ENCODE measurements around the gene PPP1R1B. TPM values are rescaled to one million over a fixed set of nuclear protein-coding genes. Genes with fewer than 3 reads are reported as not detected.
A peak's percentile ranks its signal among the peaks of the same experiment; 100 is the strongest.

The PPP1R1B gene
- total and polyA plus RNA-seq, 2 of the 4 experiments (the other 2 are of a cell fraction) = not detected

- H3K14ac ChIP-seq (replicated peaks; ENCODE audit: low read depth, low read length) = no peak overlapping the region
- CTCF ChIA-PET = no interaction called here
Observed at GRCh38 chr17:39617100-39617445, 9.7 kb upstream of the PPP1R1B start.

More at GRCh38 chr17:39617100-39617445, 9.7 kb upstream of the PPP1R1B start:
- in situ Hi-C loops (cut with MboI; ENCODE audit: low sequenced_read_pairs) (no loop called here), intact Hi-C loops (cut with micrococcal nuclease) (no loop called here), dilution Hi-C loops (cut with HindIII; ENCODE audit: low sequenced_read_pairs, unreplicated experiment) (no loop called here)
- no peaks in the 10 kb centered on the region for H3K9me3 ChIP-seq (ENCODE audit: control insufficient read depth, insufficient read depth, low read length)
- H2BK120ac ChIP-seq (ENCODE audit: low read depth, low read length) = no peak overlapping the region
- POLR2A ChIA-PET (ENCODE audit: unreplicated experiment) = no interaction called here
- no peak overlapping the region for H3K4me2 ChIP-seq (ENCODE audit: low read depth, low read length)
- no peaks in the 10 kb centered on the region for H4K20me1 ChIP-seq (ENCODE audit: insufficient read depth, low read length)
- H2AK9ac ChIP-seq (replicated peaks; ENCODE audit: low read depth, low read length, poor library complexity) = no peak overlapping the region
- peaks cover 57% of the 10 kb centered on the region for H3K27me3 ChIP-seq (ENCODE audit: control insufficient read depth, insufficient read depth, low read length)
- H2AK5ac ChIP-seq (ENCODE audit: low read depth, low read length) = 0 out of 2 replicates have a peak overlapping the region, but pooled peaks have one; percentile 9
- no peak overlapping the region for H3K9ac ChIP-seq (ENCODE audit: low read depth, low read length)
- H4K5ac ChIP-seq (ENCODE audit: low read depth, low read length) = no peak overlapping the region
- H3K36me3 ChIP-seq (ENCODE audit: control insufficient read depth, insufficient read depth, low read length) = no peaks in the 10 kb centered on the region
- no peak overlapping the region for H3K4ac ChIP-seq (ENCODE audit: low read depth, low read length)
- no peak overlapping the region for H4K91ac ChIP-seq (ENCODE audit: insufficient read depth, low read depth, low read length)
- no TSS peak for BruUV-seq (replicated peaks)
- no peak overlapping the region for H3K4me3 ChIP-seq (ENCODE audit: insufficient read depth, low read depth, low read length)
- H3K56ac ChIP-seq (ENCODE audit: extremely low read depth, insufficient read depth, low read length) = no peak overlapping the region
- H3K79me1 ChIP-seq (ENCODE audit: low read depth in 1 of 2, low read length in 2 of 2) = no peaks in the 10 kb centered on the region
- no CpG with 5 or more reads among the region's 3 CpGs for WGBS, 2 experiments (ENCODE audit: extremely low coverage in 2 of 2, insufficient read length in 1 of 2)
- H2BK20ac ChIP-seq (ENCODE audit: low read depth, low read length) = no peak overlapping the region
- H3K18ac ChIP-seq (ENCODE audit: low read depth, low read length) = no peak overlapping the region
- no peaks in the 10 kb centered on the region for H3K9me1 ChIP-seq (ENCODE audit: insufficient read depth, low read length)
- DNase-seq = no peak
- no peak overlapping the region for H4K8ac ChIP-seq (ENCODE audit: low read depth in 2 of 2, low read length in 2 of 2)
- TF ChIP-seq CHD1 (IDR thresholded peaks at IDR 0.05; ENCODE audit: low read depth, low read length) (no peak), MAFK (IDR thresholded peaks at IDR 0.05; ENCODE audit: low read depth, low read length) (no peak), FOS (IDR thresholded peaks at IDR 0.05; ENCODE audit: low read depth, low read length) (no peak), RAD21 (IDR thresholded peaks at IDR 0.05; ENCODE audit: low read length) (no peak), SMC3 (IDR thresholded peaks at IDR 0.05; ENCODE audit: low read depth, low read length) (no peak), BHLHE40 (IDR thresholded peaks at IDR 0.05; ENCODE audit: low read depth, low read length) (no peak), CEBPB (IDR thresholded peaks at IDR 0.05; ENCODE audit: low read depth, low read length) (no peak), MXI1 (IDR thresholded peaks at IDR 0.05; ENCODE audit: borderline replicate concordance, low read depth, low read length) (no peak), RFX5 (IDR thresholded peaks at IDR 0.05; ENCODE audit: low read depth, low read length) (no peak), NFE2L2 (IDR thresholded peaks at IDR 0.05; ENCODE audit: low read depth, low read length) (no peak), MAZ (IDR thresholded peaks at IDR 0.05; ENCODE audit: borderline replicate concordance, low read depth, low read length) (no peak), ELK1 (IDR thresholded peaks at IDR 0.05; ENCODE audit: borderline replicate concordance, low read depth, low read length) (no peak), RCOR1 (IDR thresholded peaks at IDR 0.05; ENCODE audit: insufficient replicate concordance, low read length) (no peak), POLR2A (IDR thresholded peaks at IDR 0.05; ENCODE audit: low read depth, low read length) (no peak), CTCF (conservative IDR thresholded peaks at IDR 0.05; ENCODE audit: low read depth, low read length) (no peak), USF2 (IDR thresholded peaks at IDR 0.05; ENCODE audit: low read depth, low read length) (no peak)
- H2AFZ ChIP-seq (replicated peaks; ENCODE audit: low read length, poor library complexity) = peak overlapping the region; percentile 87
- no peak for ATAC-seq (ENCODE audit: low read depth)
- no peak overlapping the region for H2BK15ac ChIP-seq (ENCODE audit: low read depth, low read length)
- H3K23ac ChIP-seq (ENCODE audit: low read depth, low read length) = peak overlapping the region; percentile 42; the same call in 1 of the 2 replicates
- H3K4me1 ChIP-seq (ENCODE audit: control insufficient read depth, insufficient read depth, low read length) = no peaks in the 10 kb centered on the region
- no peak overlapping the region for H2BK5ac ChIP-seq (ENCODE audit: low read depth, low read length, poor library complexity, severe bottlenecking)
- no peak overlapping the region for H3K27ac ChIP-seq (ENCODE audit: insufficient read depth, low read length)
